ENCODE data around the gene SLC9A2.

The SLC9A2 gene

GRCh38 chr2:102619414-102620319, at the start of gene SLC9A2:
SLC9A2 (plus strand) TSS chr2:102619553; CDS start chr2:102619849, 296 bp downstream.
- no peak for TF ChIP-seq CTCF (IDR thresholded peaks at IDR 0.05)
- no peak within 1 kb of the TSS for H3K27ac ChIP-seq
- H3K4me3 ChIP-seq: peak within 1 kb of the TSS; percentile 72
- no peak for DNase-seq (ENCODE audit: low spot score)

GRCh38 chr2:102575888-102576287, 43.5 kb upstream of the SLC9A2 start:
- no peak for TF ChIP-seq CTCF (IDR thresholded peaks at IDR 0.05)
- H3K4me3 ChIP-seq: no peak overlapping the region

GRCh38 chr2:102578376-102578775, 41.0 kb upstream of the SLC9A2 start:
- no peak for DNase-seq (ENCODE audit: low spot score)
- no peak for TF ChIP-seq CTCF (IDR thresholded peaks at IDR 0.05)
- Histone ChIP-seq H3K4me3 (no peak overlapping the region), H3K27ac (no peak overlapping the region)

More at GRCh38 chr2:102575888-102576287, 43.5 kb upstream of the SLC9A2 start:
- no peak for DNase-seq (ENCODE audit: low spot score)
- no peak overlapping the region for H3K27ac ChIP-seq

- H3K4me3 ChIP-seq: no peak overlapping the region
- DNase-seq (ENCODE audit: low spot score): no peak
- TF ChIP-seq CTCF (IDR thresholded peaks at IDR 0.05): no peak
- no peak overlapping the region for H3K27ac ChIP-seq
Observed at GRCh38 chr2:102581911-102582310, 37.4 kb upstream of the SLC9A2 start.

- no peak for DNase-seq (ENCODE audit: low spot score)
- no peak overlapping the region for H3K27ac ChIP-seq
- no peak for TF ChIP-seq CTCF (IDR thresholded peaks at IDR 0.05)
- H3K4me3 ChIP-seq: no peak overlapping the region
Observed at GRCh38 chr2:102582845-102583244, 36.5 kb upstream of the SLC9A2 start.

- DNase-seq (ENCODE audit: low spot score): no peak
- Histone ChIP-seq H3K27ac (no peak overlapping the region), H3K4me3 (no peak overlapping the region)
Observed at GRCh38 chr2:102585847-102586404, 33.4 kb upstream of the SLC9A2 start.

More at GRCh38 chr2:102585847-102586404, 33.4 kb upstream of the SLC9A2 start:
- no peak for TF ChIP-seq CTCF (IDR thresholded peaks at IDR 0.05)
